Measurements from ENCODE around the gene HOPX. TPM values are rescaled to one million over a fixed set of nuclear protein-coding genes. Genes with fewer than 3 reads are reported as not detected.

The HOPX gene
- total and polyA plus RNA-seq, 2 of the 4 experiments (the other 2 are of a cell fraction), result 1.3 to 1.7 TPM

- Histone ChIP-seq H3K36me3 (ENCODE audit: control insufficient read depth, insufficient read depth, low read length) (no peaks in the 10 kb centered on the region), H3K4ac (ENCODE audit: low read depth, low read length) (no peak overlapping the region), H3K4me2 (ENCODE audit: low read depth, low read length) (no peak overlapping the region), H2AFZ (replicated peaks; ENCODE audit: low read length, poor library complexity) (no peak overlapping the region), H2BK20ac (ENCODE audit: low read depth, low read length) (no peak overlapping the region), H3K4me1 (ENCODE audit: control insufficient read depth, insufficient read depth, low read length) (no peaks in the 10 kb centered on the region), H3K27me3 (ENCODE audit: control insufficient read depth, insufficient read depth, low read length) (peaks cover 19% of the 10 kb centered on the region), H4K20me1 (ENCODE audit: insufficient read depth, low read length) (no peaks in the 10 kb centered on the region), H2AK5ac (ENCODE audit: low read depth, low read length) (no peak overlapping the region), H2AK9ac (replicated peaks; ENCODE audit: low read depth, low read length, poor library complexity) (no peak overlapping the region), H2BK5ac (ENCODE audit: low read depth, low read length, poor library complexity, severe bottlenecking) (no peak overlapping the region), H2BK120ac (ENCODE audit: low read depth, low read length) (no peak overlapping the region), H4K8ac (ENCODE audit: low read depth in 2 of 2, low read length in 2 of 2) (no peak overlapping the region), H4K5ac (ENCODE audit: low read depth, low read length) (no peak overlapping the region), H3K14ac (replicated peaks; ENCODE audit: low read depth, low read length) (no peak overlapping the region), H3K9me1 (ENCODE audit: insufficient read depth, low read length) (no peaks in the 10 kb centered on the region), H3K18ac (ENCODE audit: low read depth, low read length) (no peak overlapping the region), H3K9me3 (ENCODE audit: control insufficient read depth, insufficient read depth, low read length) (0 out of 2 replicates have a peak, but pooled peaks cover 2% of the 10 kb centered on the region), H3K27ac (ENCODE audit: insufficient read depth, low read length) (no peak overlapping the region), H3K4me3 (ENCODE audit: insufficient read depth, low read depth, low read length) (no peak overlapping the region), H2BK15ac (ENCODE audit: low read depth, low read length) (no peak overlapping the region), H3K23ac (ENCODE audit: low read depth, low read length) (no peak overlapping the region), H3K79me1 (ENCODE audit: low read depth in 1 of 2, low read length in 2 of 2) (no peaks in the 10 kb centered on the region), H4K91ac (ENCODE audit: insufficient read depth, low read depth, low read length) (no peak overlapping the region), H3K56ac (ENCODE audit: extremely low read depth, insufficient read depth, low read length) (no peak overlapping the region), H3K9ac (ENCODE audit: low read depth, low read length) (no peak overlapping the region)
- no CpG with 5 or more reads among the region's 2 CpGs for WGBS, 2 experiments (ENCODE audit: extremely low coverage in 2 of 2, insufficient read length in 1 of 2)
- in situ Hi-C loops (cut with MboI; ENCODE audit: low sequenced_read_pairs), result no loop called here
- intact Hi-C loops (cut with micrococcal nuclease), result no loop called here
- ATAC-seq (ENCODE audit: low read depth), result no peak
- no peak for DNase-seq
- no TSS peak for BruUV-seq (replicated peaks)
- dilution Hi-C loops (cut with HindIII; ENCODE audit: low sequenced_read_pairs, unreplicated experiment), result no loop called here
- CTCF ChIA-PET, result interaction anchor here (0.6 to 1.4 kb wide), 2 partner anchors 9 to 118 kb away, joined by 3 to 4 read pairs; partner anchors contain the start of gene HOPX
- POLR2A ChIA-PET (ENCODE audit: unreplicated experiment), result no interaction called here
- TF ChIP-seq CEBPB (IDR thresholded peaks at IDR 0.05; ENCODE audit: low read depth, low read length) (0 out of 2 replicates have a peak, but pooled peaks have one; percentile 42), SMC3 (IDR thresholded peaks at IDR 0.05; ENCODE audit: low read depth, low read length) (no peak)
These were observed 9.2 kb downstream of the HOPX start for GRCh38 chr4:56671860-56672259.
